RWPE2 (cell line): ENCODE data around the gene PRR5L.

ENCODE experiments used
- ATAC-seq: fragments of 200-7000 bp; cut with Tn5 transposase; 3 replicates; pipeline ENCODE4 v1.9.1; 2021; ENCODE audit warnings: low read depth
- DNase-seq: peaks from one replicate; pipeline ENCODE4 v3.0.0-alpha.2; 2020; ENCODE audit warnings: low spot score
- H3K27ac ChIP-seq: fragments of 450-650 bp; 2 replicates; pipeline ENCODE4 v1.5.1; 2017; ENCODE audit warnings: mild to moderate bottlenecking; ENCODE audit not compliant: poor library complexity, severe bottlenecking
- H3K27me3 ChIP-seq: fragments of 250-450 bp; sonication (Bioruptor Pico); 2 replicates; pipeline ENCODE4 v1.5.1; 2021; ENCODE audit warnings: mild to moderate bottlenecking, moderate library complexity; ENCODE audit not compliant: insufficient read depth, poor library complexity, severe bottlenecking
- H3K36me3 ChIP-seq: fragments of 250-450 bp; sonication (Bioruptor Pico); 2 replicates; pipeline ENCODE4 v1.5.1; 2020; ENCODE audit warnings: low read depth, mild to moderate bottlenecking, moderate library complexity
- H3K4me1 ChIP-seq: fragments of 250-450 bp; sonication (Bioruptor Pico); 2 replicates; pipeline ENCODE4 v1.5.1; 2021; ENCODE audit warnings: mild to moderate bottlenecking, moderate library complexity; ENCODE audit not compliant: insufficient read depth, poor library complexity, severe bottlenecking
- H3K4me3 ChIP-seq: fragments of 250-450 bp; sonication (Bioruptor Pico); 2 replicates; pipeline ENCODE4 v1.5.1; 2021; ENCODE audit warnings: mild to moderate bottlenecking, moderate library complexity; ENCODE audit not compliant: severe bottlenecking
- H3K9me3 ChIP-seq: fragments of 250-450 bp; sonication (Bioruptor Pico); 2 replicates; pipeline ENCODE4 v1.5.1; 2021; ENCODE audit warnings: mild to moderate bottlenecking, moderate library complexity; ENCODE audit not compliant: severe bottlenecking
- TF ChIP-seq, protein P1 (sequence below): fragments of 450-650 bp; IDR thresholded peaks from one replicate; pipeline ENCODE4 v1.5.1; 2017; ENCODE audit warnings: mild to moderate bottlenecking, moderate library complexity; ENCODE audit not compliant: poor library complexity, severe bottlenecking

The PRR5L gene

DNA sequence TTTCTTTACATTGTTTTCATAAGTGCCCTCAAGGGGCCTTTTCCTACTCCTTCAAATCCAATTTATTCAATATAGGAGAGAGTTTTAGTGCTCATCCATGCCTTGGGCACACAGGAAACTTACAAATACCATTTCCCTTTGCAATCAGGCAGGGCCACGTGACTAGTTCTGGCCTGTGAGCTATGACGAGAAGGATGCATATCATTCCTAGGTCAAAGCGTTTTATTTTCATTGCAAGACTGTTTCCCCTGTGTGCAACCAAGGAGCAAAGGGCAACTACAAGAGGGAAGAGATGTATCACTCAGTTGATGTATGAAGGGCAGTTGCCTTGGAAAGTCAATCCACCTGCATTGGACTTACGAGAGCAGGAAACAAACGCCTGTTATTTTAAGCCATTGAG, 215.9 kb downstream of the PRR5L start:
- Histone ChIP-seq H3K9me3 (no peaks in the 10 kb centered on the region), H3K4me1 (peaks cover 10% of the 10 kb centered on the region), H3K4me3 (no peak overlapping the region), H3K36me3 (peaks cover 7% of the 10 kb centered on the region), H3K27me3 (no peaks in the 10 kb centered on the region), H3K27ac (peak overlapping the region; percentile 80)
- TF ChIP-seq, protein P1, sequence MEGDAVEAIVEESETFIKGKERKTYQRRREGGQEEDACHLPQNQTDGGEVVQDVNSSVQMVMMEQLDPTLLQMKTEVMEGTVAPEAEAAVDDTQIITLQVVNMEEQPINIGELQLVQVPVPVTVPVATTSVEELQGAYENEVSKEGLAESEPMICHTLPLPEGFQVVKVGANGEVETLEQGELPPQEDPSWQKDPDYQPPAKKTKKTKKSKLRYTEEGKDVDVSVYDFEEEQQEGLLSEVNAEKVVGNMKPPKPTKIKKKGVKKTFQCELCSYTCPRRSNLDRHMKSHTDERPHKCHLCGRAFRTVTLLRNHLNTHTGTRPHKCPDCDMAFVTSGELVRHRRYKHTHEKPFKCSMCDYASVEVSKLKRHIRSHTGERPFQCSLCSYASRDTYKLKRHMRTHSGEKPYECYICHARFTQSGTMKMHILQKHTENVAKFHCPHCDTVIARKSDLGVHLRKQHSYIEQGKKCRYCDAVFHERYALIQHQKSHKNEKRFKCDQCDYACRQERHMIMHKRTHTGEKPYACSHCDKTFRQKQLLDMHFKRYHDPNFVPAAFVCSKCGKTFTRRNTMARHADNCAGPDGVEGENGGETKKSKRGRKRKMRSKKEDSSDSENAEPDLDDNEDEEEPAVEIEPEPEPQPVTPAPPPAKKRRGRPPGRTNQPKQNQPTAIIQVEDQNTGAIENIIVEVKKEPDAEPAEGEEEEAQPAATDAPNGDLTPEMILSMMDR, result no peak
- DNase-seq (no peak), ATAC-seq (no peak)

DNA sequence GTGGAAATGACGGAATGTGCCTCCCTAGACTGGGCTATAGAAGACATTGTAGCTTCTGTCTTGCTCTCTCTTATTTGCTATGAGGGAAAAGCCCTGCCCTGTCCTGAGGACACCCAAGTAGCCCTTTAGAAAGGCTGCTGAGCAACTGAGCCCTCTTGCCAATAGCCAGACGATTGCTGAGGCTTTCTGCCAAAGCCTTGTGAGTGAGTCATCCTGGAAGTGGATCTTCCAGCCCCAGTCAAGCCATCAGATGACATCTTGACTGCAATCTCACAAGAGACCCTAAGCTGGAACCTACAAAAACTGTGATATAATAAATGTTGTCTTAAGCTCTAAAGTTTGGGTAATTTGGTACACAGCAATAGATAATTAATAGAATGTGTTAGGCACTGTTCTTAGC, 217.9 kb downstream of the PRR5L start:
- Histone ChIP-seq H3K4me3 (no peak overlapping the region), H3K27ac (no peak overlapping the region), H3K36me3 (no peaks in the 10 kb centered on the region), H3K27me3 (no peaks in the 10 kb centered on the region), H3K4me1 (peaks cover 1% of the 10 kb centered on the region), H3K9me3 (no peaks in the 10 kb centered on the region)
- ATAC-seq (no peak), DNase-seq (no peak)
- TF ChIP-seq, protein P1, result no peak
